ENCODE results near the gene PPP6R3.
A peak's percentile ranks its signal among the peaks of the same experiment; 100 is the strongest.

PPP6R3 gene

GRCh38 chr11:68509066-68509465 is 48.5 kb downstream of the PPP6R3 start:
- no peak for TF ChIP-seq CTCF (IDR thresholded peaks at IDR 0.05; ENCODE audit: insufficient read depth, low read length, missing control alignments)
- ChIA-PET POLR2A (interaction anchor here (0.6 kb wide), 1 partner anchor 32 kb away, joined by 3 read pairs; no protein-coding TSS in a partner anchor), CTCF (interaction anchor here (0.6 to 2.6 kb wide), 3 partner anchors 10 to 14 kb away, joined by 3 to 10 read pairs (median 3); no protein-coding TSS in a partner anchor)
- DNase-seq (ENCODE audit: low read depth, low spot score), result peak; percentile 9
- H3K4me3 ChIP-seq (ENCODE audit: low read depth, low read length), result no peak overlapping the region

- ChIA-PET CTCF (no interaction called here), POLR2A (no interaction called here)
- DNase-seq (ENCODE audit: low read depth, low spot score), result no peak
- H3K4me3 ChIP-seq (ENCODE audit: low read depth, low read length), result no peak overlapping the region
- no peak for TF ChIP-seq CTCF (IDR thresholded peaks at IDR 0.05; ENCODE audit: insufficient read depth, low read length, missing control alignments)
These were observed 53.5 kb downstream of the PPP6R3 start for GRCh38 chr11:68513930-68514487.

GRCh38 chr11:68517121-68517741 is 56.7 kb downstream of the PPP6R3 start:
- ChIA-PET POLR2A (no interaction called here), CTCF (no interaction called here)
- no peak for TF ChIP-seq CTCF (IDR thresholded peaks at IDR 0.05; ENCODE audit: insufficient read depth, low read length, missing control alignments)
- H3K4me3 ChIP-seq (ENCODE audit: low read depth, low read length), result no peak overlapping the region
- DNase-seq (ENCODE audit: low read depth, low spot score), result no peak

GRCh38 chr11:68518191-68518590 is 57.6 kb downstream of the PPP6R3 start:
- POLR2A ChIA-PET, result no interaction called here
- no peak overlapping the region for H3K4me3 ChIP-seq (ENCODE audit: low read depth, low read length)
- CTCF ChIA-PET, result no interaction called here
- no peak for TF ChIP-seq CTCF (IDR thresholded peaks at IDR 0.05; ENCODE audit: insufficient read depth, low read length, missing control alignments)
- no peak for DNase-seq (ENCODE audit: low read depth, low spot score)

GRCh38 chr11:68521969-68522652 is 61.6 kb downstream of the PPP6R3 start:
- H3K4me3 ChIP-seq (ENCODE audit: low read depth, low read length), result no peak overlapping the region
- CTCF ChIA-PET, result interaction anchor here (1.0 to 1.8 kb wide), 5 partner anchors 8 to 75 kb away, joined by 3 to 10 read pairs (median 3); no protein-coding TSS in a partner anchor
- DNase-seq (ENCODE audit: low read depth, low spot score), result no peak
- no peak for TF ChIP-seq CTCF (IDR thresholded peaks at IDR 0.05; ENCODE audit: insufficient read depth, low read length, missing control alignments)
- POLR2A ChIA-PET, result no interaction called here

- CTCF ChIA-PET, result interaction anchor here (1.0 to 1.8 kb wide), 6 partner anchors 12 to 74 kb away, joined by 3 to 10 read pairs (median 3); no protein-coding TSS in a partner anchor
- POLR2A ChIA-PET, result no interaction called here
- no peak for DNase-seq (ENCODE audit: low read depth, low spot score)
- no peak overlapping the region for H3K4me3 ChIP-seq (ENCODE audit: low read depth, low read length)
- TF ChIP-seq CTCF (IDR thresholded peaks at IDR 0.05; ENCODE audit: insufficient read depth, low read length, missing control alignments), result no peak
These were observed 62.5 kb downstream of the PPP6R3 start for GRCh38 chr11:68523033-68523432.
